ENCODE results near the gene CCDC136. TPM values are rescaled to one million over a fixed set of nuclear protein-coding genes. Genes with fewer than 3 reads are reported as not detected.

CCDC136 gene
- total RNA-seq, 2 donors from 2014 or later: 46.0 to 51.2 TPM

- Mint-ChIP-seq H3K27ac (no peak overlapping the region), H3K36me3 (ENCODE audit: low read depth) (peaks cover 2% of the 10 kb centered on the region), H3K9me3 (no peaks in the 10 kb centered on the region), H3K4me3 (no peak overlapping the region), H3K4me1 (no peaks in the 10 kb centered on the region), H3K27me3 (ENCODE audit: insufficient read depth) (no peaks in the 10 kb centered on the region)
- no peak overlapping the region for H3K4me3 ChIP-seq (ENCODE audit: low read length)
- no peak overlapping the region for H3K9ac ChIP-seq (ENCODE audit: extremely low read depth, low read length, poor library complexity, severe bottlenecking)
- no peak for DNase-seq
- no peaks in the 10 kb centered on the region for H3K27me3 ChIP-seq (ENCODE audit: control insufficient read depth, insufficient read depth, low read length, poor library complexity, severe bottlenecking)
- no peaks in the 10 kb centered on the region for H3K36me3 ChIP-seq (ENCODE audit: control insufficient read depth, insufficient read depth, low read length)
- H3K27ac ChIP-seq (ENCODE audit: low read depth, low read length): no peak overlapping the region
- TF ChIP-seq CTCF (conservative IDR thresholded peaks at IDR 0.05): no peak
- WGBS, 2 experiments (ENCODE audit: insufficient coverage in 1 of 2, insufficient read length in 1 of 2): 95 to 98% methylated on average over 8 to 18 of the region's 18 CpGs
- H3K9me3 ChIP-seq (ENCODE audit: control insufficient read depth, low read length): no peaks in the 10 kb centered on the region
- H3K4me1 ChIP-seq (ENCODE audit: control insufficient read depth, insufficient read depth, low read length): no peaks in the 10 kb centered on the region
These were observed 58.2 kb downstream of the CCDC136 start for GRCh38 chr7:128849804-128850490.

GRCh38 chr7:128852537-128853254 is 60.9 kb downstream of the CCDC136 start:
- H3K4me1 Mint-ChIP-seq: no peaks in the 10 kb centered on the region
- no peaks in the 10 kb centered on the region for H3K9me3 ChIP-seq (ENCODE audit: control insufficient read depth, low read length)
- H3K36me3 ChIP-seq (ENCODE audit: control insufficient read depth, insufficient read depth, low read length): peaks cover 9% of the 10 kb centered on the region
- H3K4me3 ChIP-seq (ENCODE audit: low read length): no peak overlapping the region
- DNase-seq: no peak
- no peaks in the 10 kb centered on the region for H3K4me1 ChIP-seq (ENCODE audit: control insufficient read depth, insufficient read depth, low read length)
- H3K9ac ChIP-seq (ENCODE audit: extremely low read depth, low read length, poor library complexity, severe bottlenecking): no peak overlapping the region
- H3K27me3 ChIP-seq (ENCODE audit: control insufficient read depth, insufficient read depth, low read length, poor library complexity, severe bottlenecking): no peaks in the 10 kb centered on the region
- no peak overlapping the region for H3K4me3 Mint-ChIP-seq
- no peaks in the 10 kb centered on the region for H3K27me3 Mint-ChIP-seq (ENCODE audit: insufficient read depth)
- no peak for TF ChIP-seq CTCF (conservative IDR thresholded peaks at IDR 0.05)
- no peak overlapping the region for H3K27ac Mint-ChIP-seq
- H3K36me3 Mint-ChIP-seq (ENCODE audit: low read depth): peaks cover 2% of the 10 kb centered on the region
- H3K9me3 Mint-ChIP-seq: no peaks in the 10 kb centered on the region
- 93 to 96% methylated on average over 27 to 28 of the region's 28 CpGs for WGBS, 2 experiments (ENCODE audit: insufficient coverage in 1 of 2, insufficient read length in 1 of 2)
- H3K27ac ChIP-seq (ENCODE audit: low read depth, low read length): no peak overlapping the region

GRCh38 chr7:128853799-128854198 is 62.0 kb downstream of the CCDC136 start:
- Mint-ChIP-seq H3K36me3 (ENCODE audit: low read depth) (peaks cover 2% of the 10 kb centered on the region), H3K4me1 (no peaks in the 10 kb centered on the region), H3K27ac (no peak overlapping the region), H3K9me3 (no peaks in the 10 kb centered on the region), H3K4me3 (no peak overlapping the region), H3K27me3 (ENCODE audit: insufficient read depth) (no peaks in the 10 kb centered on the region)
- TF ChIP-seq CTCF (conservative IDR thresholded peaks at IDR 0.05): no peak
- Histone ChIP-seq H3K9me3 (ENCODE audit: control insufficient read depth, low read length) (no peaks in the 10 kb centered on the region), H3K4me1 (ENCODE audit: control insufficient read depth, insufficient read depth, low read length) (no peaks in the 10 kb centered on the region), H3K27me3 (ENCODE audit: control insufficient read depth, insufficient read depth, low read length, poor library complexity, severe bottlenecking) (no peaks in the 10 kb centered on the region), H3K4me3 (ENCODE audit: low read length) (no peak overlapping the region), H3K9ac (ENCODE audit: extremely low read depth, low read length, poor library complexity, severe bottlenecking) (no peak overlapping the region), H3K27ac (ENCODE audit: low read depth, low read length) (no peak overlapping the region), H3K36me3 (ENCODE audit: control insufficient read depth, insufficient read depth, low read length) (peaks cover 9% of the 10 kb centered on the region)
- no peak for DNase-seq
- 93 to 94% methylated on average over 12 to 23 of the region's 23 CpGs for WGBS, 2 experiments (ENCODE audit: insufficient coverage in 1 of 2, insufficient read length in 1 of 2)

All from endodermal cell (in vitro differentiated cells).